Astrocyte of the spinal cord (primary cell): ENCODE measurements around the gene ASAP2.

ENCODE experiments used
- DNase-seq: peaks from one replicate; pipeline ENCODE4 v3.0.0; 2011; ENCODE audit warnings: low read depth, low spot score
- H3K4me3 ChIP-seq: 2 replicates; pipeline ENCODE4 v1.5.1; 2011; ENCODE audit warnings: low read depth, mild to moderate bottlenecking, low read length, moderate library complexity
- CTCF ChIP-seq: IDR thresholded peaks from 2 replicates; pipeline ENCODE4 v1.5.1; 2012; ENCODE audit warnings: low read depth, mild to moderate bottlenecking, low read length, inconsistent platforms
- in situ Hi-C: cut with HindIII; loops from 2 replicates; pipeline ENCODE4 v1.10.0; 2017; ENCODE audit warnings: low sequenced_read_pairs

ASAP2 gene

GRCh38 chr2:9284521-9285297 is 78.1 kb downstream of the ASAP2 start:
- in situ Hi-C loops = no loop called here
- TF ChIP-seq CTCF = no peak
- no peak overlapping the region for H3K4me3 ChIP-seq
- no peak for DNase-seq

- in situ Hi-C loops = no loop called here
- DNase-seq = no peak
- TF ChIP-seq CTCF = no peak
Observed at GRCh38 chr2:9285385-9285920, 78.8 kb downstream of the ASAP2 start.

GRCh38 chr2:9285921-9286320 is 79.3 kb downstream of the ASAP2 start:
- in situ Hi-C loops = no loop called here
- no peak overlapping the region for H3K4me3 ChIP-seq
- no peak for DNase-seq
- TF ChIP-seq CTCF = no peak

More at GRCh38 chr2:9285385-9285920, 78.8 kb downstream of the ASAP2 start:
- H3K4me3 ChIP-seq = no peak overlapping the region

GRCh38 chr2:9286554-9287399 is 80.2 kb downstream of the ASAP2 start:
- in situ Hi-C loops = no loop called here
- H3K4me3 ChIP-seq = no peak overlapping the region
- no peak for DNase-seq
- no peak for TF ChIP-seq CTCF

- no peak overlapping the region for H3K4me3 ChIP-seq
- no peak for TF ChIP-seq CTCF
- in situ Hi-C loops = no loop called here
- peak; percentile 98 for DNase-seq
Observed at GRCh38 chr2:9287400-9288045, 80.9 kb downstream of the ASAP2 start.

GRCh38 chr2:9288233-9288632 is 81.6 kb downstream of the ASAP2 start:
- in situ Hi-C loops = no loop called here
- peak; percentile 97 for DNase-seq
- no peak overlapping the region for H3K4me3 ChIP-seq
- no peak for TF ChIP-seq CTCF
